ENCODE results near the gene SH3GL1.

The SH3GL1 gene

DNA sequence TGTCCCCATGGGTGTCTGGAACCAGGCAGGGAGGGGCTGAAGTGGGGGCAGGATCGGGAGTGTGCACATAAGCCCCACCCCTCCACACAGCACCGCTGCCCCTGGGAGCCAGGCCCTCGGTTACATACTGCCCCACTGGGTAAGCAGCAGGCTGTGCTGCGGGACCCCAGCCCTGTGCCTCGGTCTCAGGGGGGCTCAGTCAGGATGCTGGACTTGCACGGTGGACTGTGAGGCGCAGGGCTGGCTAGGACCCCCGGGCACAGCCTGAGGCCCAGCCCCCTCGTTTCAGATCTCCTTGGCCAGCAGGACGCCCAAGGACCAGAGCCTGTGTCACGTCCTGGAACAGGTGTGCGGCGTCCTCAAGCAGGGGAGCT, 40.7 kb downstream of the SH3GL1 start:
- Histone ChIP-seq H3K4me3 (ENCODE audit: insufficient read length, low read depth) (no peak overlapping the region), H3K4me1 (ENCODE audit: insufficient read depth, insufficient read length) (peaks cover 25% of the 10 kb centered on the region), H3K27me3 (ENCODE audit: insufficient read depth, insufficient read length) (no peaks in the 10 kb centered on the region), H3K9me3 (ENCODE audit: insufficient read depth, low read length) (no peaks in the 10 kb centered on the region), H3K9ac (ENCODE audit: insufficient read length, low read depth) (peak overlapping the region; percentile 50), H3K36me3 (ENCODE audit: insufficient read depth, insufficient read length, low read length) (peaks cover 87% of the 10 kb centered on the region)
- TF ChIP-seq YY1 (IDR thresholded peaks at IDR 0.05; ENCODE audit: insufficient read depth, insufficient read length): no peak
- TF ChIP-seq SUZ12 (IDR thresholded peaks at IDR 0.05; ENCODE audit: extremely low read depth, insufficient read depth, insufficient read length): no peak
- no peak for TF ChIP-seq ZNF274 (IDR thresholded peaks at IDR 0.05; ENCODE audit: low read depth, low read length)
- DNase-seq (ENCODE audit: low read depth, low spot score): no peak

GRCh38 chr19:4358709-4359626, 41.4 kb downstream of the SH3GL1 start:
- TF ChIP-seq YY1 (IDR thresholded peaks at IDR 0.05; ENCODE audit: insufficient read depth, insufficient read length): no peak
- TF ChIP-seq SUZ12 (IDR thresholded peaks at IDR 0.05; ENCODE audit: extremely low read depth, insufficient read depth, insufficient read length): no peak
- no peak for TF ChIP-seq ZNF274 (IDR thresholded peaks at IDR 0.05; ENCODE audit: low read depth, low read length)
- no peaks in the 10 kb centered on the region for H3K9me3 ChIP-seq (ENCODE audit: insufficient read depth, low read length)
- DNase-seq (ENCODE audit: low read depth, low spot score): no peak
- no peak overlapping the region for H3K4me3 ChIP-seq (ENCODE audit: insufficient read length, low read depth)
- peaks cover 89% of the 10 kb centered on the region for H3K36me3 ChIP-seq (ENCODE audit: insufficient read depth, insufficient read length, low read length)
- H3K4me1 ChIP-seq (ENCODE audit: insufficient read depth, insufficient read length): peaks cover 24% of the 10 kb centered on the region
- H3K9ac ChIP-seq (ENCODE audit: insufficient read length, low read depth): no peak overlapping the region
- H3K27me3 ChIP-seq (ENCODE audit: insufficient read depth, insufficient read length): no peaks in the 10 kb centered on the region

DNA sequence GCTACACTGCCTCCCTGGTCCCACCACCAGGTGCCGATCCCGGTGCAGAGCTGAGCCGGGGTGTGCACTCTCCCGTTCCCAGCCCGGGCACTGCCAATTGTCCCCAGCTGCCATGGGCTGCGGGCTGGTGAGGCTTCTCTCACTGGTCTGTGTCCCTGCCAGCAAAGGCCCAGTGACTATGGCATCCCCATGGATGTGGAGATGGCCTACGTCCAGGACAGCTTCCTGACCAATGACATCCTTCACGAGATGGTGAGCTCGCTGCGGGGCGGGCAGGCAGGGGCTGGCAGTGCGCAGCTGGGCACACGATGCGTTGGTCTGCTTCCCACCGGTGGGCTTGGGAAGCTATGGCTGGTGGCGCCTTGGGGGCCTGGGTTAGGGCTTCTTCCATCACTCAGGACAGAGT, 42.4 kb downstream of the SH3GL1 start:
- no peak for TF ChIP-seq YY1 (IDR thresholded peaks at IDR 0.05; ENCODE audit: insufficient read depth, insufficient read length)
- TF ChIP-seq ZNF274 (IDR thresholded peaks at IDR 0.05; ENCODE audit: low read depth, low read length): no peak
- TF ChIP-seq SUZ12 (IDR thresholded peaks at IDR 0.05; ENCODE audit: extremely low read depth, insufficient read depth, insufficient read length): no peak
- Histone ChIP-seq H3K4me1 (ENCODE audit: insufficient read depth, insufficient read length) (peaks cover 24% of the 10 kb centered on the region), H3K9me3 (ENCODE audit: insufficient read depth, low read length) (no peaks in the 10 kb centered on the region), H3K36me3 (ENCODE audit: insufficient read depth, insufficient read length, low read length) (peaks cover 82% of the 10 kb centered on the region), H3K9ac (ENCODE audit: insufficient read length, low read depth) (no peak overlapping the region), H3K27me3 (ENCODE audit: insufficient read depth, insufficient read length) (no peaks in the 10 kb centered on the region), H3K4me3 (ENCODE audit: insufficient read length, low read depth) (no peak overlapping the region)
- no peak for DNase-seq (ENCODE audit: low read depth, low spot score)

DNA sequence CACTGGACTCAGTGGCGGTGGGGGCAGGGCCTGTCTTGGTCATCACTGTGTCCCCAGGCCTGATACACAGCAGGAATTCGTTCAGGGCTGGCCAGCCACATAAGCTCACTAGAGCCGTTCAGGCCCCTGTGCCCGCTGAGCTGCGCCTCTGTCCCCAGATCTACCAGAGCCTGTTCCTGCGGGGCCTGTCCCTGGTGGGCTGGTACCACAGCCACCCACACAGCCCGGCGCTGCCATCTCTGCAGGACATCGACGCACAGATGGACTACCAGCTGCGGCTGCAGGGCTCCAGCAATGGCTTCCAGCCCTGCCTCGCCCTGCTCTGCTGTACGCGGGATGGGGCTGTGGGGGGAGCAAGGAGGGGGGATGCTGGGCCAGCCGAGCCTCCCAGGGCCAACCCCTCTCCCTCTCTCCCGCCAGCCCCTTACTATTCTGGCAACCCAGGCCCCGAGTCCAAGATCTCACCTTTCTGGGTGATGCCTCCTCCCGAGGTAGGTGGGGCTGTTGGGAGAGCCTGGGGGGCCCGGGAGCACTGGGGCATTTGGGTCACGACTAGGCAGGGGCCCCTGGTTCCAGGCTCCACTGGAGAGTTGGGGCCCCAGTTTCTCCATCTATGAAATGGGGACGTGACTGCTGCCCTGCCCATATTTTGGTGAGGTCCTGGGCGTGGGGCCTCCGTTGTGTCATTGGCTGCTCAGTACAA, 43.1 kb downstream of the SH3GL1 start:
- DNase-seq (ENCODE audit: low read depth, low spot score): no peak
- no peak for TF ChIP-seq SUZ12 (IDR thresholded peaks at IDR 0.05; ENCODE audit: extremely low read depth, insufficient read depth, insufficient read length)
- TF ChIP-seq YY1 (IDR thresholded peaks at IDR 0.05; ENCODE audit: insufficient read depth, insufficient read length): no peak
- no peak for TF ChIP-seq ZNF274 (IDR thresholded peaks at IDR 0.05; ENCODE audit: low read depth, low read length)
- Histone ChIP-seq H3K36me3 (ENCODE audit: insufficient read depth, insufficient read length, low read length) (peaks cover 76% of the 10 kb centered on the region), H3K27me3 (ENCODE audit: insufficient read depth, insufficient read length) (no peaks in the 10 kb centered on the region), H3K4me3 (ENCODE audit: insufficient read length, low read depth) (no peak overlapping the region), H3K9ac (ENCODE audit: insufficient read length, low read depth) (no peak overlapping the region), H3K4me1 (ENCODE audit: insufficient read depth, insufficient read length) (peaks cover 24% of the 10 kb centered on the region), H3K9me3 (ENCODE audit: insufficient read depth, low read length) (no peaks in the 10 kb centered on the region)

GRCh38 chr19:4354897-4355296, 45.5 kb downstream of the SH3GL1 start:
- TF ChIP-seq YY1 (IDR thresholded peaks at IDR 0.05; ENCODE audit: insufficient read depth, insufficient read length): no peak
- TF ChIP-seq SUZ12 (IDR thresholded peaks at IDR 0.05; ENCODE audit: extremely low read depth, insufficient read depth, insufficient read length): no peak
- no peak for TF ChIP-seq ZNF274 (IDR thresholded peaks at IDR 0.05; ENCODE audit: low read depth, low read length)
- no peak for DNase-seq (ENCODE audit: low read depth, low spot score)
- H3K4me3 ChIP-seq (ENCODE audit: insufficient read length, low read depth): no peak overlapping the region
- H3K36me3 ChIP-seq (ENCODE audit: insufficient read depth, insufficient read length, low read length): peaks cover 59% of the 10 kb centered on the region
- H3K9me3 ChIP-seq (ENCODE audit: insufficient read depth, low read length): no peaks in the 10 kb centered on the region
- H3K4me1 ChIP-seq (ENCODE audit: insufficient read depth, insufficient read length): peaks cover 7% of the 10 kb centered on the region
- H3K9ac ChIP-seq (ENCODE audit: insufficient read length, low read depth): no peak overlapping the region
- no peaks in the 10 kb centered on the region for H3K27me3 ChIP-seq (ENCODE audit: insufficient read depth, insufficient read length)

GRCh38 chr19:4354282-4354681, 46.1 kb downstream of the SH3GL1 start:
- Histone ChIP-seq H3K4me3 (ENCODE audit: insufficient read length, low read depth) (no peak overlapping the region), H3K9me3 (ENCODE audit: insufficient read depth, low read length) (no peaks in the 10 kb centered on the region), H3K9ac (ENCODE audit: insufficient read length, low read depth) (no peak overlapping the region), H3K27me3 (ENCODE audit: insufficient read depth, insufficient read length) (no peaks in the 10 kb centered on the region), H3K36me3 (ENCODE audit: insufficient read depth, insufficient read length, low read length) (peaks cover 57% of the 10 kb centered on the region), H3K4me1 (ENCODE audit: insufficient read depth, insufficient read length) (peaks cover 5% of the 10 kb centered on the region)
- no peak for DNase-seq (ENCODE audit: low read depth, low spot score)
- TF ChIP-seq YY1 (IDR thresholded peaks at IDR 0.05; ENCODE audit: insufficient read depth, insufficient read length): no peak
- no peak for TF ChIP-seq ZNF274 (IDR thresholded peaks at IDR 0.05; ENCODE audit: low read depth, low read length)
- no peak for TF ChIP-seq SUZ12 (IDR thresholded peaks at IDR 0.05; ENCODE audit: extremely low read depth, insufficient read depth, insufficient read length)

DNA sequence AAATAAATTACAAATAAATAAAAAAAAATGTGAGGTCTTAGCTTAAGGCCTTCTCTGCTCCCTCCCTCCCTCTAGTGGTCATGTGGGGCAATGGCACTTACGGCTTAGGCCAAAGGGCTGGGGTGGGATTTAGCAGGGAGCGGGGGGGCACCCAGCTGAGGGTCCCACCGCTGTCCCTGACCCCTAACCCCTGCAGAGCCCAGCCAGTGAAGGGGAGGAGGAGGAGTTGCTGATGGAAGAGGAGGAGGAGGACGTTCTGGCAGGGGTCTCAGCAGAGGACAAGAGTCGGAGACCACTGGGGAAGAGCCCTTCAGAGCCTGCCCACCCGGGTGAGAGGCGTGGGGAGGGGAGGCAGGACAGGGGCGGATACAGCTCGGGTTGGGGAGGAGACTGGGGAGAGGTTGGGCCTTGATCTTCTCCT, 47.6 kb downstream of the SH3GL1 start:
- no peaks in the 10 kb centered on the region for H3K9me3 ChIP-seq (ENCODE audit: insufficient read depth, low read length)
- peak; percentile 52 for DNase-seq (ENCODE audit: low read depth, low spot score)
- no peaks in the 10 kb centered on the region for H3K27me3 ChIP-seq (ENCODE audit: insufficient read depth, insufficient read length)
- H3K4me3 ChIP-seq (ENCODE audit: insufficient read length, low read depth): no peak overlapping the region
- H3K4me1 ChIP-seq (ENCODE audit: insufficient read depth, insufficient read length): peaks cover 5% of the 10 kb centered on the region
- TF ChIP-seq SUZ12 (IDR thresholded peaks at IDR 0.05; ENCODE audit: extremely low read depth, insufficient read depth, insufficient read length) (no peak), YY1 (IDR thresholded peaks at IDR 0.05; ENCODE audit: insufficient read depth, insufficient read length) (no peak), ZNF274 (IDR thresholded peaks at IDR 0.05; ENCODE audit: low read depth, low read length) (no peak)
- no peak overlapping the region for H3K9ac ChIP-seq (ENCODE audit: insufficient read length, low read depth)
- H3K36me3 ChIP-seq (ENCODE audit: insufficient read depth, insufficient read length, low read length): peaks cover 47% of the 10 kb centered on the region
